B cell (primary cell): ENCODE data around the gene WDFY4.

Experiments
- CTCF ChIP-seq: fragments of 200-600 bp; IDR thresholded peaks from one replicate; pipeline ENCODE4 v1.8.0; 2022; ENCODE audit warnings: antibody characterized with exemption, mild to moderate bottlenecking
- EZH2 ChIP-seq: IDR thresholded peaks from 2 replicates; pipeline ENCODE4 v1.6.1; 2012; ENCODE audit warnings: borderline replicate concordance, low read depth, mild to moderate bottlenecking, moderate library complexity, low read length; ENCODE audit not compliant: insufficient read depth, poor library complexity, severe bottlenecking

- TF ChIP-seq CTCF (no peak), EZH2 (no peak)
Measured at GRCh38 chr10:48716416-48716815, 31.7 kb downstream of the WDFY4 start.
